Neuronal stem cell (in vitro differentiated cells): ENCODE results near the gene IFI35.

Source experiments
- DNase-seq: peaks from one replicate; pipeline ENCODE4 v3.0.0-alpha.2; 2013; ENCODE audit warnings: low spot score
- H2AFZ ChIP-seq: one replicate; pipeline ENCODE4 v1.6.1; 2013; ENCODE audit warnings: mild to moderate bottlenecking, low read length, inconsistent platforms
- H2AK5ac ChIP-seq: 2 replicates; pipeline ENCODE4 v1.6.1; 2013; ENCODE audit warnings: low read depth, mild to moderate bottlenecking, inconsistent platforms, low read length, moderate library complexity, mixed read lengths
- H2BK120ac ChIP-seq: 2 replicates; pipeline ENCODE4 v1.6.1; 2013; ENCODE audit warnings: low read depth, mild to moderate bottlenecking, inconsistent platforms, low read length, moderate library complexity, mixed read lengths
- H2BK12ac ChIP-seq: one replicate; pipeline ENCODE4 v1.6.1; 2013; ENCODE audit warnings: low read length, inconsistent platforms
- H2BK15ac ChIP-seq: 2 replicates; pipeline ENCODE4 v1.6.1; 2013; ENCODE audit warnings: mild to moderate bottlenecking, low read length, inconsistent platforms, mixed read lengths
- H2BK5ac ChIP-seq: one replicate; pipeline ENCODE4 v1.6.1; 2013; ENCODE audit warnings: inconsistent platforms, mild to moderate bottlenecking, low read length, moderate library complexity
- H3K14ac ChIP-seq: one replicate; pipeline ENCODE4 v1.6.1; 2013; ENCODE audit warnings: low read length, inconsistent platforms
- H3K18ac ChIP-seq: 2 replicates; pipeline ENCODE4 v1.6.1; 2013; ENCODE audit warnings: low read length, inconsistent platforms
- H3K23ac ChIP-seq: 2 replicates; pipeline ENCODE4 v1.6.1; 2013; ENCODE audit warnings: low read depth, mild to moderate bottlenecking, mixed read lengths, low read length, inconsistent platforms; ENCODE audit not compliant: poor library complexity
- H3K27ac ChIP-seq: replicated peaks from 3 replicates; pipeline ENCODE4 v1.5.1; 2013; ENCODE audit warnings: low read length, inconsistent platforms
- H3K27me3 ChIP-seq, 3 experiments: 2 replicates each; pipeline ENCODE4 v1.6.1; 2013; ENCODE audit warnings: low read length in 3 of 3, mild to moderate bottlenecking in 2 of 3, inconsistent platforms in 1 of 3, low read depth in 1 of 3, mixed read lengths in 1 of 3, moderate library complexity in 1 of 3; ENCODE audit not compliant: control insufficient read depth in 3 of 3, insufficient read depth in 3 of 3
- H3K36me3 ChIP-seq, 2 donors: replicated peaks in 1 of 2; 2 replicates each; pipeline ENCODE4 v1.6.1; 2013; ENCODE audit warnings: low read length in 2 of 2; ENCODE audit not compliant: control insufficient read depth in 2 of 2, insufficient read depth in 2 of 2
- H3K4ac ChIP-seq: 2 replicates; pipeline ENCODE4 v1.6.1; 2013; ENCODE audit warnings: inconsistent platforms, mild to moderate bottlenecking, low read length, moderate library complexity
- H3K4me1 ChIP-seq, 2 donors: 1 replicate in 1 of 2; 2 replicates in 1 of 2; pipeline ENCODE4 v1.6.1; 2013; ENCODE audit warnings: low read length in 2 of 2, low read depth in 1 of 2; ENCODE audit not compliant: control insufficient read depth in 2 of 2, insufficient read depth in 1 of 2
- H3K4me2 ChIP-seq: one replicate; pipeline ENCODE4 v1.6.1; 2013; ENCODE audit warnings: mild to moderate bottlenecking, low read length, inconsistent platforms; ENCODE audit not compliant: insufficient read depth, poor library complexity, severe bottlenecking
- H3K4me3 ChIP-seq, 2 donors: 2 replicates each; pipeline ENCODE4 v1.5.1; 2013; ENCODE audit warnings: low read length in 2 of 2, mild to moderate bottlenecking in 2 of 2, inconsistent platforms in 1 of 2, moderate library complexity in 1 of 2
- H3K79me1 ChIP-seq: one replicate; pipeline ENCODE4 v1.6.1; 2013; ENCODE audit warnings: low read depth, mild to moderate bottlenecking, inconsistent platforms, low read length, moderate library complexity
- H3K9ac ChIP-seq: one replicate; pipeline ENCODE4 v1.6.1; 2013; ENCODE audit warnings: mild to moderate bottlenecking, low read depth, low read length, inconsistent platforms; ENCODE audit not compliant: poor library complexity
- H3K9me3 ChIP-seq, 2 donors: replicated peaks in 1 of 2; 2 replicates each; pipeline versions ENCODE3 to v1.6.1; 2013; ENCODE audit warnings: low read length in 2 of 2, mild to moderate bottlenecking in 2 of 2, inconsistent platforms in 1 of 2, low read depth in 1 of 2, mixed read lengths in 1 of 2, moderate library complexity in 1 of 2; ENCODE audit not compliant: control insufficient read depth in 2 of 2, insufficient read depth in 1 of 2
- H4K8ac ChIP-seq: one replicate; pipeline ENCODE4 v1.6.1; 2013; ENCODE audit warnings: low read depth, mild to moderate bottlenecking, inconsistent platforms, low read length, moderate library complexity
- H4K91ac ChIP-seq: one replicate; pipeline ENCODE4 v1.6.1; 2013; ENCODE audit warnings: low read length, low read depth, mild to moderate bottlenecking, inconsistent platforms; ENCODE audit not compliant: poor library complexity
- WGBS, 2 donors: extraction: QIAGEN DNeasy Blood & Tissue Kit; methylation state at CpG; one replicate each; pipeline ENCODE4 v1.1.7; 2013; ENCODE audit warnings: missing lambda C conversion rate in 2 of 2, mixed read lengths in 1 of 2; ENCODE audit not compliant: insufficient read length in 2 of 2, insufficient replicate concordance in 1 of 2; ENCODE audit errors: extremely low coverage in 2 of 2; 5-methylcytosine and 5-hydroxymethylcytosine counted together

Gene IFI35

GRCh38 chr17:42980766-42981397 lies 25.7 kb upstream of the IFI35 start:
- Histone ChIP-seq H3K27me3 (no peaks in the 10 kb centered on the region), H2AK5ac (peak overlapping the region; percentile 81), H3K18ac (peak overlapping the region; percentile 91), H3K23ac (peak overlapping the region; percentile 99), H3K4me2 (peak overlapping the region; percentile 96), H3K4ac (peak overlapping the region; percentile 37), H3K27ac (peak overlapping the region; percentile 59), H3K36me3 (peaks cover 2 to 21% of the 10 kb centered on the region in 2 donors), H4K8ac (no peak overlapping the region), H3K14ac (peak overlapping the region; percentile 89), H3K4me1 (peaks cover 2 to 12% of the 10 kb centered on the region in 2 donors), H3K9me3 (peaks cover 0 to 3% of the 10 kb centered on the region in 2 donors), H2BK12ac (peak overlapping the region; percentile 22), H2BK120ac (peak overlapping the region; percentile 87), H2BK15ac (no peak overlapping the region), H3K9ac (peak overlapping the region; percentile 98), H3K79me1 (peaks cover 10% of the 10 kb centered on the region), H4K91ac (peak overlapping the region; percentile 72), H2BK5ac (peak overlapping the region; percentile 75), H3K4me3 (peak overlapping the region; percentile 59 to 97), H2AFZ (peak overlapping the region; percentile 86)
- peak; percentile 27 for DNase-seq
- WGBS, 2 donors = no CpG with 5 or more reads among the region's 67 CpGs

GRCh38 chr17:42982266-42982665 lies 24.3 kb upstream of the IFI35 start:
- Histone ChIP-seq H3K4me3 (no peak overlapping the region), H2AK5ac (no peak overlapping the region), H2AFZ (no peak overlapping the region), H4K91ac (no peak overlapping the region), H2BK15ac (no peak overlapping the region), H3K27me3 (no peaks in the 10 kb centered on the region), H3K4ac (no peak overlapping the region), H3K14ac (no peak overlapping the region), H3K9me3 (peaks cover 0 to 3% of the 10 kb centered on the region in 2 donors), H3K18ac (no peak overlapping the region), H3K4me1 (peaks cover 2 to 12% of the 10 kb centered on the region in 2 donors), H4K8ac (no peak overlapping the region), H3K79me1 (peaks cover 10% of the 10 kb centered on the region), H2BK5ac (no peak overlapping the region), H3K9ac (no peak overlapping the region), H3K23ac (no peak overlapping the region), H3K36me3 (peaks cover 4 to 32% of the 10 kb centered on the region in 2 donors), H3K27ac (no peak overlapping the region), H3K4me2 (no peak overlapping the region), H2BK120ac (no peak overlapping the region), H2BK12ac (no peak overlapping the region)
- DNase-seq = no peak

GRCh38 chr17:42985225-42985624 lies 21.4 kb upstream of the IFI35 start:
- H2BK120ac ChIP-seq = no peak overlapping the region
- no peak overlapping the region for H3K23ac ChIP-seq
- no peak for DNase-seq
- no peak overlapping the region for H3K18ac ChIP-seq
- H2BK12ac ChIP-seq = no peak overlapping the region
- no peak overlapping the region for H4K91ac ChIP-seq
- H2AFZ ChIP-seq = no peak overlapping the region
- peaks cover 2 to 7% of the 10 kb centered on the region in 2 donors for H3K4me1 ChIP-seq
- WGBS, 2 donors = no CpG with 5 or more reads among the region's 1 CpG
- H3K27me3 ChIP-seq = no peaks in the 10 kb centered on the region
- H3K4me2 ChIP-seq = no peak overlapping the region
- H2AK5ac ChIP-seq = no peak overlapping the region
- no peak overlapping the region for H3K4me3 ChIP-seq
- no peak overlapping the region for H4K8ac ChIP-seq
- H3K27ac ChIP-seq = no peak overlapping the region
- no peak overlapping the region for H3K9ac ChIP-seq
- no peak overlapping the region for H3K14ac ChIP-seq
- no peak overlapping the region for H2BK15ac ChIP-seq
- peaks cover 10% of the 10 kb centered on the region for H3K79me1 ChIP-seq
- no peak overlapping the region for H3K4ac ChIP-seq
- no peak overlapping the region for H2BK5ac ChIP-seq
- peaks cover 15 to 60% of the 10 kb centered on the region in 2 donors for H3K36me3 ChIP-seq
- H3K9me3 ChIP-seq = no peaks in the 10 kb centered on the region

- H4K91ac ChIP-seq = no peak overlapping the region
- WGBS, 2 donors = no CpG with 5 or more reads among the region's 5 CpGs
- H3K4me3 ChIP-seq = no peak overlapping the region
- H3K9me3 ChIP-seq = no peaks in the 10 kb centered on the region
- peaks cover 2% of the 10 kb centered on the region for H3K79me1 ChIP-seq
- H3K27ac ChIP-seq = no peak overlapping the region
- no peak overlapping the region for H3K9ac ChIP-seq
- H2AK5ac ChIP-seq = no peak overlapping the region
- H3K18ac ChIP-seq = no peak overlapping the region
- peaks cover 31 to 83% of the 10 kb centered on the region in 2 donors for H3K36me3 ChIP-seq
- no peak for DNase-seq
- no peak overlapping the region for H4K8ac ChIP-seq
- no peak overlapping the region for H3K4me2 ChIP-seq
- H3K4me1 ChIP-seq = no peaks in the 10 kb centered on the region
- no peak overlapping the region for H3K4ac ChIP-seq
- H3K27me3 ChIP-seq = no peaks in the 10 kb centered on the region
- no peak overlapping the region for H3K23ac ChIP-seq
- no peak overlapping the region for H2BK15ac ChIP-seq
- H2AFZ ChIP-seq = no peak overlapping the region
- no peak overlapping the region for H3K14ac ChIP-seq
- H2BK5ac ChIP-seq = no peak overlapping the region
- H2BK12ac ChIP-seq = no peak overlapping the region
- no peak overlapping the region for H2BK120ac ChIP-seq
Measured at GRCh38 chr17:42989141-42989540, 17.4 kb upstream of the IFI35 start.
